Effector memory CD4-positive, alpha-beta T cell (primary cell): Measurements from ENCODE around the gene CCDC146.

ENCODE experiments used
- DNase-seq, 3 donors: peaks; one replicate each; pipeline ENCODE4 v3.0.0-alpha.2; 2020
- H3K27ac ChIP-seq: 2 replicates; pipeline ENCODE4 v1.7.0; 2013; ENCODE audit warnings: mild to moderate bottlenecking, low read length, moderate library complexity; ENCODE audit not compliant: insufficient read depth, poor library complexity, severe bottlenecking
- H3K27me3 ChIP-seq: replicated peaks from 2 replicates; pipeline ENCODE4 v1.7.0; 2013; ENCODE audit warnings: mild to moderate bottlenecking, low read length; ENCODE audit not compliant: insufficient read depth, control insufficient read depth, poor library complexity, severe bottlenecking
- H3K36me3 ChIP-seq: 2 replicates; pipeline ENCODE4 v1.7.0; 2013; ENCODE audit warnings: mild to moderate bottlenecking, low read length, moderate library complexity; ENCODE audit not compliant: control insufficient read depth, insufficient read depth
- H3K4me1 ChIP-seq: 2 replicates; pipeline ENCODE4 v1.7.0; 2013; ENCODE audit warnings: low read length, mild to moderate bottlenecking; ENCODE audit not compliant: control insufficient read depth, insufficient read depth, poor library complexity, severe bottlenecking
- H3K4me3 ChIP-seq: 2 replicates; pipeline ENCODE4 v1.7.0; 2013; ENCODE audit warnings: low read length, low read depth, mild to moderate bottlenecking; ENCODE audit not compliant: insufficient read depth, poor library complexity, severe bottlenecking
- H3K9me3 ChIP-seq: 2 replicates; pipeline ENCODE4 v1.7.0; 2013; ENCODE audit warnings: mild to moderate bottlenecking, low read length, moderate library complexity; ENCODE audit not compliant: control insufficient read depth

CCDC146 gene

DNA sequence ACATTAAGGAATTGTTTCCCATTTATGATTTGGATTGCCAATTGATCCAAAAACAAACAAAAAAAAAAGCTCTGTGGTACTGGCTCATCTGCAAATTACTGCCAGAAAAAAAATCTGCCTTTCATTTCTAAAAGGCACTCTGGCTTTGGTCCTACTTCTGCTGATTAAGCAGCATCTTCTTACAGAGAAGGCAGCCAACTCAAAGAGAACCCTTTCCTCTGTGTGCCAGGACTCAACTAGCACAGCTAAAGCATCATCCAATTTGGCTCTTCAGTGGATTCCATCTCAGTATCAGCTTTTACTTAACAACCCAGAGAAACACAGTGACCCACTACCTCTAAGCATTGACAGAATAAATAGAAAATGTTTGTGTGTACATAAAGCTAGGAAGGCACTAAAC, 213.2 kb downstream of the CCDC146 start:
- H3K36me3 ChIP-seq: no peaks in the 10 kb centered on the region
- H3K9me3 ChIP-seq: no peaks in the 10 kb centered on the region
- H3K27ac ChIP-seq: no peak overlapping the region
- no peak overlapping the region for H3K4me3 ChIP-seq
- no peak for DNase-seq
- peaks cover 6% of the 10 kb centered on the region for H3K4me1 ChIP-seq
- H3K27me3 ChIP-seq: no peaks in the 10 kb centered on the region

DNA sequence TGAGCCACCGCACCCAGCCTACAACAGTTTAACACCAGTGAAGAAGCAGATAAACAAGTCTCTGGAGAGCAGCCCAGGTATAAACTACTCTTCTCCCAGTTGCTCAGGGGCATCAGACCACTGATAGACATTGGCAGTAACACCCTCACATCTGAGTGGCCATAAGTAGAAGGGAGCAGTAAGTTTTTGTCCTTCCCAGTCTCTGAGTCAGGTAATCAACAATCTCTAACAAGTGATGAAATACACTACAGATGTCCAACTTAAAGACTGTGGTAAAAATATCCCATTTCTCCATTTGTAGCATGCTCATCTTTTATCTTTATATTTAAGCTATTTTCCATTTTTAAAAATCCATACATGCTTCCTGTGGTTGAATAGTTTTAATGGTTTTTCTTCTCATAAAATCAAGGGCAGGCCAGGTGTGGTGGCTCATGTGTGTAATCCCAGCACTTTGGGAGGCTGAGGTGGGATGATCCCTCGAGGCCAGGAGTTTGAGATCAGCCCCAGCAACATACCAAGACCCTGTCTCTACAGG, 215.1 kb downstream of the CCDC146 start:
- no peak overlapping the region for H3K27ac ChIP-seq
- peaks cover 6% of the 10 kb centered on the region for H3K4me1 ChIP-seq
- no peak for DNase-seq
- H3K9me3 ChIP-seq: no peaks in the 10 kb centered on the region
- no peak overlapping the region for H3K4me3 ChIP-seq
- no peaks in the 10 kb centered on the region for H3K36me3 ChIP-seq
- no peaks in the 10 kb centered on the region for H3K27me3 ChIP-seq

DNA sequence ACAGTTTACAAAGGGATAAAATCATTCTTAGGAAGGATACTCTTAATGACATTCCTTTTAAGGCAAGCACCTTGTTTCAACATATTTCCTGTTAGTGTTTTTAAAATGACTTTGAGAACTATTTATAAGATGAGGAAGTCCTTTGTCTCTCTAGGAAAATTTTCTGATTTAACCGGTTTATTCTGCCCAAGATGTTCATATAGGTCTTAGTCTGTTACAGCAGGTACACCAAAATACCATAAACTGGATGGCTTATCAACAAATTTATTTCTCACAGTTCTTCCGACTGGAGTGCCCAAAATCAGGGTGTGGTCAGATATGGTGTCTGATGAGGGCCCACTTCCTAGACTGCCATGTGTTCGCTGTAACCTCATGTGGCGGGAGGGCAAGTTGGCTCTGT, 215.8 kb downstream of the CCDC146 start:
- Histone ChIP-seq H3K27me3 (no peaks in the 10 kb centered on the region), H3K4me1 (peaks cover 6% of the 10 kb centered on the region), H3K36me3 (no peaks in the 10 kb centered on the region), H3K27ac (no peak overlapping the region), H3K9me3 (no peaks in the 10 kb centered on the region), H3K4me3 (no peak overlapping the region)
- DNase-seq: no peak

DNA sequence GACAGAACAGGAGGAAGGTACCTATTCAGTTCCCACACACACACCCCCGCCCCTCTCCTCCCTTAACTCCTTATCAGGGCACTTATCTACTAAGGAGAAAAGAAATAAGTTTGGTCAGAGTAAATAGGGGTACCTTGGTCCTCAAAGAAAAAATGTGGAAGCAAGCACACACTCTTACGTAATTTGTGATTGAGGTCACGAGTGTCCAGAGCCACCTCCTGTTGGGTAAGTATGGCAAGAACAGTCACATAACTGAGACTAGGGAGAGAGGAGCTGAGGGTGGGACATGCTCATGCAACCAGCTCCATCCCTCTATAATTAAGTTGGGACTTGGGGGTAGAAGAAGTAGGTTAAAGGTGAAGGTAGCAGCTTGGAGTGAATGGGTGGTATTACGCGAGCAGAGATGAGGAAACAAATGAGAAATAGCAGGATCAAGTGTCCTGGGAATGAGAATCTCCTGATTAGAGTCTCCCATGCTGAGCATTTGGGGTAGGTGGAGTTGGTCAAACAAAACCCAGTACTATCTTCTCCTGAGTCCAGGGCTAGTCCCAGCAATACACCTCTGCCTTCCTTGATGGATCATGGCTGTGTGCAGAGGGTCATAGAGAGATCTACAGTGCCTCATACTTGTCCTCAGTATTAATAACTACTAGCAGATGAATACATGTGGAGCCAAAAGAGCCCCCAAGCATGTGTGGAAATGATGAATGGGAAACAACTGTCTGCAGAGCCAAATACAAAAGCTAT, 216.6 kb downstream of the CCDC146 start:
- no peaks in the 10 kb centered on the region for H3K9me3 ChIP-seq
- H3K36me3 ChIP-seq: no peaks in the 10 kb centered on the region
- no peaks in the 10 kb centered on the region for H3K27me3 ChIP-seq
- no peak for DNase-seq
- no peak overlapping the region for H3K4me3 ChIP-seq
- H3K4me1 ChIP-seq: peaks cover 6% of the 10 kb centered on the region
- H3K27ac ChIP-seq: no peak overlapping the region

DNA sequence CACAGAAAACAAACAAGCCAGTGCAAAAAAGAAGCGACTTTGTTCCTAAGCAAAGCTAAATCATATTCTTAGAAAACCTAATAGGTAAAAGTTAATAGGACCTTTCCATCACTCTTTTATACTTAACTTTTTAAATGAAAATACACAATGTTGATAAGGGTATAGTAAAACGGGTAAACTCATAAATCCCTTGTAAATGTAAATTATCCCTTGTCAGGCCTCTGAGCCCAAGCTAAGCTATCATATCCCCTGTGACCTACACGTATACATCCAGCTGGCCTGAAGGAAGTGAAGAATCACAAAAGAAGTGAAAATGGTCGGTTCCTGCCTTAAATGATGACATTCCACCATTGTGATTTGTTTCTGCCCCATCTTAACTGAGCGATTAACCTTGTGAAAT, 217.3 kb downstream of the CCDC146 start:
- Histone ChIP-seq H3K36me3 (no peaks in the 10 kb centered on the region), H3K27ac (no peak overlapping the region), H3K9me3 (no peaks in the 10 kb centered on the region), H3K27me3 (no peaks in the 10 kb centered on the region), H3K4me1 (peaks cover 6% of the 10 kb centered on the region), H3K4me3 (no peak overlapping the region)
- no peak for DNase-seq
